PC-3 (cell line): ENCODE data around the gene GSG1L. TPM values are rescaled to one million over a fixed set of nuclear protein-coding genes. Genes with fewer than 3 reads are reported as not detected.

Experiments used
- ATAC-seq: fragments of 200-7000 bp; cut with Tn5 transposase; 2 replicates; pipeline ENCODE4 v1.9.1; 2020; ENCODE audit warnings: mild to moderate bottlenecking, moderate library complexity
- BruUV-seq: library from RNA; stranded (reverse); fragments of 400-500 nt; replicated peaks from 2 replicates; lab custom pipeline; 2021; lab: Mats Ljungman, UMichigan
- CTCF ChIA-PET: fragments of 300-600 bp; sonication (Branson Sonifier 250); formaldehyde crosslinking; loops from one replicate; lab custom pipeline; 2022; ENCODE audit warnings: antibody characterized with exemption; lab: Charles Lee
- POLR2A ChIA-PET: fragments of 300-600 bp; sonication (Branson Sonifier 250); formaldehyde crosslinking; loops from one replicate; lab custom pipeline; 2022; ENCODE audit warnings: antibody characterized with exemption; ENCODE audit not compliant: unreplicated experiment; lab: Charles Lee
- DNase-seq: peaks from one replicate; pipeline ENCODE4 v3.0.0-alpha.2; 2015
- H2AFZ ChIP-seq: fragments of 300-600 bp; sonication (generic); 2 replicates; pipeline ENCODE4 v1.6.0; 2016; ENCODE audit warnings: antibody characterized with exemption, low read length
- H3F3A ChIP-seq: fragments of 300-600 bp; sonication (generic); one replicate; pipeline ENCODE4 v1.6.0; 2017; ENCODE audit warnings: antibody characterized with exemption, low read length, control low read depth, mild to moderate bottlenecking; ENCODE audit not compliant: unreplicated experiment
- H3K27ac ChIP-seq: fragments of 300-600 bp; sonication (generic); 2 replicates; pipeline ENCODE4 v1.5.1; 2016; ENCODE audit warnings: mild to moderate bottlenecking, low read length
- H3K27me3 ChIP-seq: fragments of 300-600 bp; sonication (generic); 2 replicates; pipeline ENCODE4 v1.6.1; 2016; ENCODE audit warnings: low read length, mixed read lengths
- H3K36me3 ChIP-seq: fragments of 300-600 bp; sonication (generic); 2 replicates; pipeline ENCODE4 v1.6.1; 2016; ENCODE audit warnings: low read depth, mixed run types, low read length, mixed read lengths
- H3K4me1 ChIP-seq: fragments of 300-600 bp; sonication (generic); 2 replicates; pipeline ENCODE4 v1.5.1; 2016; ENCODE audit warnings: low read length; ENCODE audit not compliant: insufficient read depth
- H3K4me2 ChIP-seq: fragments of 300-600 bp; sonication (generic); 2 replicates; pipeline ENCODE4 v1.6.0; 2016; ENCODE audit warnings: low read length
- H3K4me3 ChIP-seq: fragments of 300-600 bp; sonication (generic); 2 replicates; pipeline ENCODE4 v1.5.1; 2016; ENCODE audit warnings: mild to moderate bottlenecking, low read length, mixed read lengths
- H3K79me2 ChIP-seq: fragments of 300-600 bp; sonication (generic); 2 replicates; pipeline ENCODE4 v1.6.1; 2017; ENCODE audit warnings: low read length, mixed read lengths
- H3K9ac ChIP-seq: fragments of 300-600 bp; sonication (generic); 2 replicates; pipeline ENCODE4 v1.6.0; 2016; ENCODE audit warnings: mild to moderate bottlenecking, low read length
- H3K9me2 ChIP-seq: fragments of 300-600 bp; sonication (generic); replicated peaks from 2 replicates; pipeline ENCODE4 v1.6.1; 2016; ENCODE audit warnings: mixed run types, low read length, mixed read lengths
- H3K9me3 ChIP-seq: fragments of 300-600 bp; sonication (generic); 2 replicates; pipeline ENCODE4 v1.6.1; 2016; ENCODE audit warnings: low read length, mixed read lengths
- H4K20me1 ChIP-seq: fragments of 300-600 bp; sonication (generic); 2 replicates; pipeline ENCODE4 v1.6.1; 2016; ENCODE audit warnings: low read length, mixed read lengths
- CTCF ChIP-seq: fragments of 300-600 bp; sonication (generic); conservative IDR thresholded peaks from 2 replicates; pipeline ENCODE4 v1.5.1; 2017; ENCODE audit warnings: antibody characterized with exemption, low read depth, mild to moderate bottlenecking, low read length
- EZH2 ChIP-seq: fragments of 300-600 bp; sonication (generic); IDR thresholded peaks from one replicate; pipeline ENCODE4 v1.6.1; 2017; ENCODE audit warnings: antibody characterized with exemption, mild to moderate bottlenecking, low read length; ENCODE audit not compliant: unreplicated experiment
- EZH2phosphoT487 ChIP-seq: fragments of 300-600 bp; sonication (generic); IDR thresholded peaks from 2 replicates; pipeline ENCODE4 v1.6.1; 2018; ENCODE audit warnings: mild to moderate bottlenecking, antibody characterized with exemption, low read length, borderline replicate concordance
- intact Hi-C: fragments of 100-400 bp; cut with micrococcal nuclease; formaldehyde crosslinking; loops from 2 replicates; pipeline ENCODE4 v1.9.0; 2023
- total RNA-seq: library from RNA; depleted of rRNA; stranded (reverse); fragments of >200 nt; gene quantifications from 2 replicates; pipeline ENCODE4 v1.2.3, GENCODE V29; 2014

The GSG1L gene
- total RNA-seq, 1 experiment from 2014 or later, result not detected

GRCh38 chr16:27851586-27851985, 211.9 kb downstream of the GSG1L start:
- Histone ChIP-seq H3K4me2 (no peak overlapping the region), H4K20me1 (no peaks in the 10 kb centered on the region), H3K9me3 (no peaks in the 10 kb centered on the region), H3K4me1 (no peaks in the 10 kb centered on the region), H3K4me3 (no peak overlapping the region), H3K36me3 (no peaks in the 10 kb centered on the region), H3K9ac (no peak overlapping the region), H3K27ac (no peak overlapping the region), H3K79me2 (no peaks in the 10 kb centered on the region), H2AFZ (no peak overlapping the region), H3K9me2 (no peaks in the 10 kb centered on the region), H3K27me3 (peaks cover 29% of the 10 kb centered on the region), H3F3A (no peaks in the 10 kb centered on the region)
- ATAC-seq (no peak), DNase-seq (no peak)
- TF ChIP-seq EZH2 (no peak), CTCF (no peak), EZH2phosphoT487 (no peak)
- no TSS peak for BruUV-seq
- CTCF ChIA-PET, result no interaction called here
- POLR2A ChIA-PET, result no interaction called here
- intact Hi-C loops, result no loop called here

- Histone ChIP-seq H3K36me3 (no peaks in the 10 kb centered on the region), H4K20me1 (no peaks in the 10 kb centered on the region), H2AFZ (no peak overlapping the region), H3K27ac (no peak overlapping the region), H3F3A (no peaks in the 10 kb centered on the region), H3K9me2 (no peaks in the 10 kb centered on the region), H3K9ac (no peak overlapping the region), H3K9me3 (no peaks in the 10 kb centered on the region), H3K79me2 (no peaks in the 10 kb centered on the region), H3K27me3 (peaks cover 29% of the 10 kb centered on the region), H3K4me1 (no peaks in the 10 kb centered on the region), H3K4me3 (no peak overlapping the region), H3K4me2 (no peak overlapping the region)
- CTCF ChIA-PET, result no interaction called here
- ATAC-seq (no peak), DNase-seq (no peak)
- POLR2A ChIA-PET, result no interaction called here
- BruUV-seq, result no TSS peak
- intact Hi-C loops, result no loop called here
- TF ChIP-seq EZH2phosphoT487 (no peak), CTCF (no peak), EZH2 (no peak)
Measured at GRCh38 chr16:27849621-27850020, 213.9 kb downstream of the GSG1L start.

GRCh38 chr16:27847030-27847550, 216.4 kb downstream of the GSG1L start:
- Histone ChIP-seq H3K27ac (no peak overlapping the region), H4K20me1 (no peaks in the 10 kb centered on the region), H3K4me2 (no peak overlapping the region), H3K9me3 (no peaks in the 10 kb centered on the region), H3K36me3 (no peaks in the 10 kb centered on the region), H3K27me3 (peaks cover 19% of the 10 kb centered on the region), H3K79me2 (no peaks in the 10 kb centered on the region), H2AFZ (no peak overlapping the region), H3K9me2 (no peaks in the 10 kb centered on the region), H3K4me1 (no peaks in the 10 kb centered on the region), H3F3A (no peaks in the 10 kb centered on the region), H3K9ac (no peak overlapping the region), H3K4me3 (no peak overlapping the region)
- ChIA-PET CTCF (no interaction called here), POLR2A (no interaction called here)
- DNase-seq, result peak; percentile 9
- no TSS peak for BruUV-seq
- ATAC-seq, result no peak
- no peak for TF ChIP-seq EZH2
- TF ChIP-seq EZH2phosphoT487, result no peak
- TF ChIP-seq CTCF, result no peak
- intact Hi-C loops, result no loop called here
